NCI-H1417 treated with DMSO at 0.1 percent for 48 hours (cell line): ENCODE measurements around the gene FBXO27.
"Not testable (repeated sequence)": the region's sequence is repeated elsewhere in the genome, so short reads cannot be mapped to it uniquely, and the experiment has no call there.

ENCODE experiments used
- DNase-seq: peaks from one replicate; lab custom pipeline; 2025; lab: John Stamatoyannopoulos, UW

FBXO27 gene

GRCh38 chr19:39038098-39038497 lies 5.7 kb upstream of the FBXO27 start:
- no peak for DNase-seq

GRCh38 chr19:39037194-39037593 lies 4.8 kb upstream of the FBXO27 start:
- no peak for DNase-seq

- DNase-seq = no peak
Measured at GRCh38 chr19:39036581-39036980, 4.2 kb upstream of the FBXO27 start.

- peak; percentile 59 for DNase-seq
Measured at GRCh38 chr19:39031368-39032062, 834 bp downstream of the FBXO27 start.

GRCh38 chr19:39030854-39031367 lies 1.4 kb downstream of the FBXO27 start:
- no peak for DNase-seq

- DNase-seq = no peak
Measured at GRCh38 chr19:39024875-39025641, 7.3 kb downstream of the FBXO27 start.

GRCh38 chr19:39021063-39021462 lies 11.3 kb downstream of the FBXO27 start:
- no peak for DNase-seq

- no peak for DNase-seq
Measured at GRCh38 chr19:39017646-39018045, 14.7 kb downstream of the FBXO27 start.

GRCh38 chr19:39017026-39017425 lies 15.3 kb downstream of the FBXO27 start:
- no peak for DNase-seq

- DNase-seq = no peak
Measured at GRCh38 chr19:39014037-39014436, 18.3 kb downstream of the FBXO27 start.

GRCh38 chr19:39009001-39009400 lies 23.3 kb downstream of the FBXO27 start:
- no peak for DNase-seq

GRCh38 chr19:39008137-39008536 lies 24.2 kb downstream of the FBXO27 start:
- no peak for DNase-seq

GRCh38 chr19:39007096-39007495 lies 25.3 kb downstream of the FBXO27 start:
- DNase-seq = no peak

GRCh38 chr19:39004403-39004802 lies 27.9 kb downstream of the FBXO27 start:
- DNase-seq = no peak

GRCh38 chr19:39003796-39004195 lies 28.6 kb downstream of the FBXO27 start:
- DNase-seq = no peak

GRCh38 chr19:39003188-39003587 lies 29.2 kb downstream of the FBXO27 start:
- DNase-seq = no peak

GRCh38 chr19:39001041-39001440 lies 31.3 kb downstream of the FBXO27 start:
- DNase-seq = no peak

GRCh38 chr19:38997576-38997975 lies 34.8 kb downstream of the FBXO27 start:
- DNase-seq = not testable (repeated sequence)

- DNase-seq = no peak
Measured at GRCh38 chr19:38993271-38993670, 39.1 kb downstream of the FBXO27 start.

GRCh38 chr19:38990949-38991697 lies 41.2 kb downstream of the FBXO27 start:
- no peak for DNase-seq

GRCh38 chr19:38989614-38990013 lies 42.7 kb downstream of the FBXO27 start:
- DNase-seq = not testable (repeated sequence)

- DNase-seq = no peak
Measured at GRCh38 chr19:38989066-38989605, 43.2 kb downstream of the FBXO27 start.
